Measurements from ENCODE around the gene COX6B2.

COX6B2 gene

DNA sequence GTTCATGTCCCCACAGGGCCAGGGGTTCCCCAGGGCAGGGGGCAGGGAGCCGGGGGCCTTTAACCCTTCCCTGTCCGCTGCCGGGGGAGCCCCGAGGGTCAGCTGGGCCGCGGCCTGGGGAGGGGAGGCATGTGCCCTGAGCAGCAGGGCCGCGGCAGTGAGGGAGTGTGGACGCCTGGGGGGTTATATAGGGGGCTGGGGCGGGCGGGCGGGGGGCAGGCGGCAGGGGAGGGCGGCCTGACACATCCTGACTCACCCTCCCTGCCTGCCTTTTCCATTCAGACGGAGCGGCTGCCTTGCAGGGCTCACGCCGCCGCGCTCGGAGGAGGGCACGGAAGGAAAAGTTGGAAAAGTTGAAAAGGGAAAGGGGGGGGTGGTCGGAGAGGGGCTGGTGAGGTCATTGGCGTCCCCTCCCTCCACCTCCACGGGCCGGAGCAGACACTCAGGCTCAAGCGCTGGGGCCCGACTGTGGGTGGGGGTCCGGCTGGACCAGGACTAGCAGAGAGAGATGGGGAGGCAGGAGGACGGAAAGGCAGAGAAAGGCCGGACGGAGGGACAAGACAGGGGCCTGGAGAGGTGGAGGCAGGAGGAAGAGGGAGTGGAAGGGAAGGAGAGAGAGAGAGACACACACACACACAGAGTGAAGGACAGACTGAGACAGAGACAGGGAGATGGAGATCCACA lies 15.9 kb upstream of the COX6B2 start, which contains the start of gene IL11:
Gene IL11 (minus strand): TSS at position 159 of the 684 bp plus-strand sequence. CDS start 153 bp downstream, at position 6.
- ChIA-PET CTCF (no interaction called here), POLR2A (interaction anchor here (1.1 to 2.8 kb wide), 6 partner anchors 12 to 36 kb away, joined by 3 to 20 read pairs (median 6); partner anchors contain the start of gene KMT5C)
- TF ChIP-seq PRDM1 (tag by site-specific recombination; IDR thresholded peaks at IDR 0.05) (peak; percentile 96), ZNF311 (tag by site-specific recombination; IDR thresholded peaks at IDR 0.05; ENCODE audit: borderline replicate concordance) (no peak), KLF8 (tag by site-specific recombination; IDR thresholded peaks at IDR 0.05) (peak; percentile 27; the same call in 1 of the 2 replicates), ZNF843 (tag by site-specific recombination; IDR thresholded peaks at IDR 0.05) (no peak), IKZF3 (tag by site-specific recombination; IDR thresholded peaks at IDR 0.05) (no peak), ZIC2 (tag by site-specific recombination; IDR thresholded peaks at IDR 0.05) (peak; percentile 19; the same call in 1 of the 2 replicates), ZNF140 (tag by site-specific recombination; IDR thresholded peaks at IDR 0.05) (no peak), ZNF48 (tag by site-specific recombination; IDR thresholded peaks at IDR 0.05) (no peak), ZNF133 (tag by site-specific recombination; IDR thresholded peaks at IDR 0.05) (no peak), GLIS1 (tag by site-specific recombination; IDR thresholded peaks at IDR 0.05) (no peak), ZNF366 (tag by site-specific recombination; conservative IDR thresholded peaks at IDR 0.05) (peak; percentile 85)
- TF ChIP-seq, protein P1, sequence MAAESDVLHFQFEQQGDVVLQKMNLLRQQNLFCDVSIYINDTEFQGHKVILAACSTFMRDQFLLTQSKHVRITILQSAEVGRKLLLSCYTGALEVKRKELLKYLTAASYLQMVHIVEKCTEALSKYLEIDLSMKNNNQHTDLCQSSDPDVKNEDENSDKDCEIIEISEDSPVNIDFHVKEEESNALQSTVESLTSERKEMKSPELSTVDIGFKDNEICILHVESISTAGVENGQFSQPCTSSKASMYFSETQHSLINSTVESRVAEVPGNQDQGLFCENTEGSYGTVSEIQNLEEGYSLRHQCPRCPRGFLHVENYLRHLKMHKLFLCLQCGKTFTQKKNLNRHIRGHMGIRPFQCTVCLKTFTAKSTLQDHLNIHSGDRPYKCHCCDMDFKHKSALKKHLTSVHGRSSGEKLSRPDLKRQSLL (tag by site-specific recombination; IDR thresholded peaks at IDR 0.05): peak; percentile 34; the same call in 1 of the 2 replicates
- no peaks in the 10 kb centered on the region for H3K36me3 ChIP-seq (ENCODE audit: control insufficient read depth in 2 of 2, insufficient read depth in 1 of 2, low read length in 2 of 2)
- H3K9me3 ChIP-seq (ENCODE audit: control insufficient read depth, insufficient read depth, low read depth, low read length): no peaks in the 10 kb centered on the region
- H3K4me1 ChIP-seq (ENCODE audit: control insufficient read depth, insufficient read depth, low read length): peaks cover 5% of the 10 kb centered on the region; the same call in 1 of the 2 replicates
- H3K27ac ChIP-seq (ENCODE audit: extremely low read depth, low read depth, low read length): no peak within 1 kb of the TSS
- peak within 1 kb of the TSS; percentile 48 for H3K4me3 ChIP-seq (ENCODE audit: low read depth, low read length)

- no peak overlapping the region for H3K27ac ChIP-seq (ENCODE audit: extremely low read depth, low read depth, low read length)
- no peaks in the 10 kb centered on the region for H3K36me3 ChIP-seq (ENCODE audit: control insufficient read depth in 2 of 2, insufficient read depth in 1 of 2, low read length in 2 of 2)
- ChIA-PET CTCF (interaction anchor here (1.0 kb wide), 1 partner anchor 195 kb away, joined by 4 read pairs; no protein-coding TSS in a partner anchor), POLR2A (interaction anchor here (1.1 to 2.8 kb wide), 10 partner anchors 13 to 38 kb away, joined by 3 to 20 read pairs (median 6); partner anchors contain the start of genes KMT5C and UBE2S)
- H3K9me3 ChIP-seq (ENCODE audit: control insufficient read depth, insufficient read depth, low read depth, low read length): no peaks in the 10 kb centered on the region
- peak overlapping the region; percentile 48 for H3K4me3 ChIP-seq (ENCODE audit: low read depth, low read length)
- peaks cover 5% of the 10 kb centered on the region; the same call in 1 of the 2 replicates for H3K4me1 ChIP-seq (ENCODE audit: control insufficient read depth, insufficient read depth, low read length)
- TF ChIP-seq ZBTB1 (tag by site-specific recombination; IDR thresholded peaks at IDR 0.05) (no peak), ZNF521 (tag by site-specific recombination; IDR thresholded peaks at IDR 0.05) (no peak), ZNF366 (tag by site-specific recombination; conservative IDR thresholded peaks at IDR 0.05) (peak; percentile 72), PBX3 (CRISPR knock-in tag; IDR thresholded peaks at IDR 0.05) (no peak), ZNF76 (tag by site-specific recombination; IDR thresholded peaks at IDR 0.05; ENCODE audit: borderline replicate concordance, low read depth) (peak; percentile 53; the same call in 1 of the 2 replicates), ZNF677 (tag by site-specific recombination; IDR thresholded peaks at IDR 0.05) (no peak), ZFHX2 (tag by site-specific recombination; conservative IDR thresholded peaks at IDR 0.05) (peak; percentile 34; the same call in 1 of the 2 replicates), ZIC2 (tag by site-specific recombination; IDR thresholded peaks at IDR 0.05) (peak; percentile 86), ZNF768 (tag by site-specific recombination; IDR thresholded peaks at IDR 0.05) (no peak), ZNF600 (tag by site-specific recombination; IDR thresholded peaks at IDR 0.05) (0 out of 2 replicates have a peak, but pooled peaks have one; percentile 26), BCL11A (tag by site-specific recombination; IDR thresholded peaks at IDR 0.05; ENCODE audit: low read depth) (no peak; the same call in 1 of the 2 replicates), ZNF19 (tag by site-specific recombination; IDR thresholded peaks at IDR 0.05; ENCODE audit: low read depth) (no peak), ZNF16 (tag by site-specific recombination; IDR thresholded peaks at IDR 0.05; ENCODE audit: low read depth) (no peak), BCL11B (tag by site-specific recombination; IDR thresholded peaks at IDR 0.05; ENCODE audit: low read depth) (no peak), TCF7L2 (IDR thresholded peaks at IDR 0.05; ENCODE audit: borderline replicate concordance, low read depth, low read length) (no peak), ZNF404 (tag by site-specific recombination; IDR thresholded peaks at IDR 0.05) (no peak), ZBTB8A (tag by site-specific recombination; IDR thresholded peaks at IDR 0.05) (no peak)
- TF ChIP-seq, protein P2, sequence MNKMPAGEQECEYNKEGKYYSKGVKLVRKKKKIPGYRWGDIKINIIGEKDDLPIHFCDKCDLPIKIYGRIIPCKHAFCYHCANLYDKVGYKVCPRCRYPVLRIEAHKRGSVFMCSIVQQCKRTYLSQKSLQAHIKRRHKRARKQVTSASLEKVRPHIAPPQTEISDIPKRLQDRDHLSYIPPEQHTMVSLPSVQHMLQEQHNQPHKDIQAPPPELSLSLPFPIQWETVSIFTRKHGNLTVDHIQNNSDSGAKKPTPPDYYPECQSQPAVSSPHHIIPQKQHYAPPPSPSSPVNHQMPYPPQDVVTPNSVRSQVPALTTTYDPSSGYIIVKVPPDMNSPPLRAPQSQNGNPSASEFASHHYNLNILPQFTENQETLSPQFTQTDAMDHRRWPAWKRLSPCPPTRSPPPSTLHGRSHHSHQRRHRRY (tag by site-specific recombination; IDR thresholded peaks at IDR 0.05): no peak
- TF ChIP-seq, protein P3, sequence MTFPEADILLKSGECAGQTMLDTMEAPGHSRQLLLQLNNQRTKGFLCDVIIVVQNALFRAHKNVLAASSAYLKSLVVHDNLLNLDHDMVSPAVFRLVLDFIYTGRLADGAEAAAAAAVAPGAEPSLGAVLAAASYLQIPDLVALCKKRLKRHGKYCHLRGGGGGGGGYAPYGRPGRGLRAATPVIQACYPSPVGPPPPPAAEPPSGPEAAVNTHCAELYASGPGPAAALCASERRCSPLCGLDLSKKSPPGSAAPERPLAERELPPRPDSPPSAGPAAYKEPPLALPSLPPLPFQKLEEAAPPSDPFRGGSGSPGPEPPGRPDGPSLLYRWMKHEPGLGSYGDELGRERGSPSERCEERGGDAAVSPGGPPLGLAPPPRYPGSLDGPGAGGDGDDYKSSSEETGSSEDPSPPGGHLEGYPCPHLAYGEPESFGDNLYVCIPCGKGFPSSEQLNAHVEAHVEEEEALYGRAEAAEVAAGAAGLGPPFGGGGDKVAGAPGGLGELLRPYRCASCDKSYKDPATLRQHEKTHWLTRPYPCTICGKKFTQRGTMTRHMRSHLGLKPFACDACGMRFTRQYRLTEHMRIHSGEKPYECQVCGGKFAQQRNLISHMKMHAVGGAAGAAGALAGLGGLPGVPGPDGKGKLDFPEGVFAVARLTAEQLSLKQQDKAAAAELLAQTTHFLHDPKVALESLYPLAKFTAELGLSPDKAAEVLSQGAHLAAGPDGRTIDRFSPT (tag by site-specific recombination; IDR thresholded peaks at IDR 0.05): peak; percentile 52; the same call in 1 of the 2 replicates
Measured at GRCh38 chr19:55369653-55370304, 15.3 kb upstream of the COX6B2 start.

Measured in HEK293 (cell line).